Measurements from ENCODE around the gene BMS1. TPM values are rescaled to one million over a fixed set of nuclear protein-coding genes. Genes with fewer than 3 reads are reported as not detected.
"Not testable (repeated sequence)": the region's sequence is repeated elsewhere in the genome, so short reads cannot be mapped to it uniquely, and the experiment has no call there.

Gene BMS1
- total RNA-seq, 2 donors from 2014 or later = 8.0 to 8.6 TPM

DNA sequence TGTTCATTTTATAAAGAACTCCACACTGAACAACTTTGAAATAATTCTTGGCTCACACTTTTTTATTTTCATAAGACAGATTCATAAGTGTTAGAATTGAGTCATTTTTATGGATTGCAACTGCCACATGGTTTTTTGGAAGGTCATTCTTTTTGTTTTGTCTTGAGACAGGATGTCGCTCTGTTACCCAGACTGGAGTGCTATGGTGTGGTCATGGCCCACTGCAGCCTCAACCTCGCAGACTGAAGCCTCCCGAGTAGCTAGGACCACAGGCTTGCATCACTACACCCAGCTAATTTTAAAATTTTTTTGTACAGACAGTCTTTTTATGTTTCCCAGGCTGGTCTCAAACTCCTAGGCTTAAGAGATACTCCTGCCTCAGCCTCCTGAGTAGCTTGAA is 20.3 kb downstream of the BMS1 start:
- Histone ChIP-seq H3K4me1 (no peaks in the 10 kb centered on the region), H3K27me3 (no peaks in the 10 kb centered on the region), H3K27ac (no peak overlapping the region), H3K36me3 (replicated peaks in 1 of 2; ENCODE audit: insufficient read depth in 1 of 2, low read depth in 2 of 2) (peaks cover 9 to 44% of the 10 kb centered on the region in 2 donors), H3K4me3 (no peak overlapping the region), H3K9me3 (no peaks in the 10 kb centered on the region)
- WGBS, 2 donors = 84 to 89% methylated on average over 3 of the region's 3 CpGs
- DNase-seq = no peak
- intact Hi-C loops (cut with DNase I) = no loop called here
- no peak for TF ChIP-seq POLR2A (IDR thresholded peaks at IDR 0.05)
- TF ChIP-seq, protein P1, sequence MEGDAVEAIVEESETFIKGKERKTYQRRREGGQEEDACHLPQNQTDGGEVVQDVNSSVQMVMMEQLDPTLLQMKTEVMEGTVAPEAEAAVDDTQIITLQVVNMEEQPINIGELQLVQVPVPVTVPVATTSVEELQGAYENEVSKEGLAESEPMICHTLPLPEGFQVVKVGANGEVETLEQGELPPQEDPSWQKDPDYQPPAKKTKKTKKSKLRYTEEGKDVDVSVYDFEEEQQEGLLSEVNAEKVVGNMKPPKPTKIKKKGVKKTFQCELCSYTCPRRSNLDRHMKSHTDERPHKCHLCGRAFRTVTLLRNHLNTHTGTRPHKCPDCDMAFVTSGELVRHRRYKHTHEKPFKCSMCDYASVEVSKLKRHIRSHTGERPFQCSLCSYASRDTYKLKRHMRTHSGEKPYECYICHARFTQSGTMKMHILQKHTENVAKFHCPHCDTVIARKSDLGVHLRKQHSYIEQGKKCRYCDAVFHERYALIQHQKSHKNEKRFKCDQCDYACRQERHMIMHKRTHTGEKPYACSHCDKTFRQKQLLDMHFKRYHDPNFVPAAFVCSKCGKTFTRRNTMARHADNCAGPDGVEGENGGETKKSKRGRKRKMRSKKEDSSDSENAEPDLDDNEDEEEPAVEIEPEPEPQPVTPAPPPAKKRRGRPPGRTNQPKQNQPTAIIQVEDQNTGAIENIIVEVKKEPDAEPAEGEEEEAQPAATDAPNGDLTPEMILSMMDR (IDR thresholded peaks at IDR 0.05) = no peak
- no peak for ATAC-seq

DNA sequence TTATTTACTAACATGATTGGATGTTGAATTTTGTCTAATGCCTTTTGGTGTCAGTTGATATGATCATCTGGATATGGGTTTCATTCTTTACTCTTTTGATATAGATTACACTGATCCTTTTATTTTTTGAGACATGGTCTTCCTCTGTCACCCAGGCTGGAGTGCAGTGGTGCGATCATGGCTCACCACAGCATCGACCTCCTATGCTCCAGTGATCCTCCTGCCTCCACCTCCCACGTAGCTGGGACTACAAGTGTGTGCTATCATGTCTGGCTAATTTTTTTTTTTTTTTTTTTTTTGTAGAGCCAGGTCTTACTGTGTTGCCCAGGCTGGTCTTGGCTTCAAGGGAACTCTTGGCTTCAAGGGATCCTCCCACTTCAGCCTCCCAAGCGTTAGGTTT is 27.1 kb downstream of the BMS1 start:
- WGBS, 2 donors = 91 to 92% methylated on average over 4 of the region's 4 CpGs
- H3K27ac ChIP-seq = no peak overlapping the region
- no peak overlapping the region for H3K4me3 ChIP-seq
- ATAC-seq (no peak), DNase-seq (no peak)
- intact Hi-C loops (cut with DNase I) = no loop called here
- no peak for TF ChIP-seq POLR2A (IDR thresholded peaks at IDR 0.05)
- TF ChIP-seq, protein P1 (IDR thresholded peaks at IDR 0.05) = no peak
- H3K36me3 ChIP-seq (replicated peaks in 1 of 2; ENCODE audit: insufficient read depth in 1 of 2, low read depth in 2 of 2) = peaks cover 0 to 3% of the 10 kb centered on the region in 2 donors
- H3K27me3 ChIP-seq = no peaks in the 10 kb centered on the region
- no peaks in the 10 kb centered on the region for H3K9me3 ChIP-seq
- no peaks in the 10 kb centered on the region for H3K4me1 ChIP-seq

DNA sequence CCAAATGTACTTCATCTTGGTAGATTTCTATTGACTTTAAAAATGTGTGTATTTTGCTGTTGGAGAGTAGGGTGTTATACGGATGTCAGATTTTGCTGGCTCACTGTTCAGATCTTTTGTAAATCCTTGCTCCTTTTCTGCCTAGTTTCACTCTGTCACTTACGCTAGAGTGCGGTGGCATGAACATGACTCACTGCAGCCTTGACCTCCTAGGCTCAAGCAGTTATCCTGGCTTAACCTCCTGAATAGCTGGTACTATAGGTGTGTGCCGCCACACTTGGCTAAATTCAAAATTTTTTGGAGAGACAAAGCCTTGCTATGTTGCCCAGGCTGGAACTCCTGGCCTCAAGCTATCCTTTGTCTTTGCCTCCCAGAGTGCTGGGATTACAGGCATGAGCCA is 29.4 kb downstream of the BMS1 start:
- Histone ChIP-seq H3K27ac (no peak overlapping the region), H3K27me3 (no peaks in the 10 kb centered on the region), H3K36me3 (replicated peaks in 1 of 2; ENCODE audit: insufficient read depth in 1 of 2, low read depth in 2 of 2) (peaks cover 0 to 3% of the 10 kb centered on the region in 2 donors), H3K4me1 (no peaks in the 10 kb centered on the region), H3K4me3 (no peak overlapping the region), H3K9me3 (no peaks in the 10 kb centered on the region)
- TF ChIP-seq, protein P1 (IDR thresholded peaks at IDR 0.05) = no peak
- TF ChIP-seq POLR2A (IDR thresholded peaks at IDR 0.05) = no peak
- ATAC-seq (no peak), DNase-seq (no peak)
- intact Hi-C loops (cut with DNase I) = no loop called here
- WGBS, 2 donors = 96 to 98% methylated on average over 4 of the region's 4 CpGs

DNA sequence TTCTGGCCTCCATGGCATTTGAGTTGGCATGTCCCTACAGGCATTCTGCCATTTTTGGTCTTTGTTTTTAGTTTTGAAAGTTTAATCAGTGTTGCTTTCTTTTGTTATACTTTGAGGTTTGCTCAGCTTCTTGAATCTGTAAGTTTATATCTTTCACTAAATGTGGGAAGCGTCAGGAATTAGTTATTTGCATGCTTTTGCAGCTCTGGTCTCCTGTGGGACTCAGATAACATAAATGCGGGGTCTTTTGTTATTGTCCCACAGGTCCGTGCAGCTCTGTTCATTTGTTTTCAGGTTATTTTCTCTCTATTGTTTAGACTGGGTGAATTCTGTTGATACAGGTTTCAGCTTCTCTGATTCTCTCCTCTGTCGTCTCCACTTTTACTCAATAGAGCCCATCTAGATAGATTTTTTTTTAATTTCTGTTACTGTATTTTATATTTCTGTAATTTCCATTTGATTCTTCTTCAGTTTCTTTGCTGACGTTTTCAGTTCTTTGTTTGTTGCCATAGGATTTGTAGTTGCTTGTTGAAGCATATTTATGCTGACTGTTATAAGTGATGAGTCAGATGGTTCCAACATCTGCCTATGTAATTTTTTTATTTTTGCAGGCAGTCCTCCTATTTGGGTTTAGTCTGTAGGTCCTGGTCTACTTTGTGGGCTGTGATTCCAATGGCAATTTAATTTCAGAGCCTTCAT is 31.5 kb downstream of the BMS1 start:
- H3K4me3 ChIP-seq; H3K36me3 ChIP-seq (replicated peaks in 1 of 2; ENCODE audit: insufficient read depth in 1 of 2, low read depth in 2 of 2); H3K27ac ChIP-seq; intact Hi-C loops (cut with DNase I); DNase-seq; H3K9me3 ChIP-seq; ATAC-seq; H3K4me1 ChIP-seq; H3K27me3 ChIP-seq: not testable (repeated sequence)
- 96 to 98% methylated on average over 5 of the region's 5 CpGs for WGBS, 2 donors

DNA sequence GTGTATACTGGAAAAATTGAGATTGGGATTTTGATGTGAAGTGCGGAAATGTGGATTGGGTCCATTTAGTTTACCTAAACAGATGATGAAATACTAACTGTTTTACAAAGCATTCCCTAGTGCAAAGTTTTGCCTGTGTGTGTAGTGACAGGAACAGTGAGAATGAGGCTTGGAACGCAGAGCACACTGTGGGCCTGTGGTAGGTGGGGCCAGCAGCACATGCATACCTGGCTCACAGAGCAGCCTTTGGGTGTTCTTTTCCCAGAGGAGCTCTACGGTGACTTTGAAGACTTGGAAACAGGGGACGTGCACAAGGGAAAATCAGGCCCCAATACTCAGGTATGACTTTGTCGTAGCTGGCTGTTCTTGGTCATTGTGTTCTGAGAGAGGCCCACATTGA is 33.7 kb downstream of the BMS1 start:
- H3K4me3 ChIP-seq; H3K4me1 ChIP-seq; H3K27me3 ChIP-seq; H3K27ac ChIP-seq; H3K36me3 ChIP-seq (replicated peaks in 1 of 2; ENCODE audit: insufficient read depth in 1 of 2, low read depth in 2 of 2); H3K9me3 ChIP-seq; ATAC-seq; intact Hi-C loops (cut with DNase I); DNase-seq: not testable (repeated sequence)
- 84 to 96% methylated on average over 5 of the region's 5 CpGs for WGBS, 2 donors

DNA sequence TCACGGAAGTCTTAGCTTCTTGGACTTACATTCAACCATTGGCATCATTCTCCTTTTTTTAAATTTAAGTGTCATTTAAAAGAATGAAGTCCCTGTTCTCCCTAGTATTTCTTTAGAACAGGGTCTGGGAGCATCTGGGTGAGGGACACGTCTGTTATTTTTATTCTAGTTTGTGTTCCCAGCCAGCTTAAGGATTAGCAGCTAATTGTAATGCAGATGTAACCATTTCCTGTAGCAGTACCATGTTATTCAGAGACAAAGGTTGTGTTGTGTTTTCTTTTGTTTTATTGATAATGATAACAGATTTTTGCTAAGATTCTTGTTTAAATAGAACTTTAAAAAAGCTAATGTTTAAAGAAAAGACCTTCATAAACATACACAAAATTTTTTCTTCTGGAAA is 34.3 kb downstream of the BMS1 start:
- intact Hi-C loops (cut with DNase I) = no loop called here
- no peak overlapping the region for H3K4me3 ChIP-seq
- WGBS, 2 donors = 88 to 93% methylated on average over 2 of the region's 2 CpGs
- DNase-seq (no peak), ATAC-seq (no peak)
- no peaks in the 10 kb centered on the region for H3K4me1 ChIP-seq
- H3K36me3 ChIP-seq (replicated peaks in 1 of 2; ENCODE audit: insufficient read depth in 1 of 2, low read depth in 2 of 2) = peaks cover 0 to 7% of the 10 kb centered on the region in 2 donors
- no peaks in the 10 kb centered on the region for H3K9me3 ChIP-seq
- no peak overlapping the region for H3K27ac ChIP-seq
- no peaks in the 10 kb centered on the region for H3K27me3 ChIP-seq
- TF ChIP-seq POLR2A (IDR thresholded peaks at IDR 0.05) = no peak
- TF ChIP-seq, protein P1 (IDR thresholded peaks at IDR 0.05) = no peak

DNA sequence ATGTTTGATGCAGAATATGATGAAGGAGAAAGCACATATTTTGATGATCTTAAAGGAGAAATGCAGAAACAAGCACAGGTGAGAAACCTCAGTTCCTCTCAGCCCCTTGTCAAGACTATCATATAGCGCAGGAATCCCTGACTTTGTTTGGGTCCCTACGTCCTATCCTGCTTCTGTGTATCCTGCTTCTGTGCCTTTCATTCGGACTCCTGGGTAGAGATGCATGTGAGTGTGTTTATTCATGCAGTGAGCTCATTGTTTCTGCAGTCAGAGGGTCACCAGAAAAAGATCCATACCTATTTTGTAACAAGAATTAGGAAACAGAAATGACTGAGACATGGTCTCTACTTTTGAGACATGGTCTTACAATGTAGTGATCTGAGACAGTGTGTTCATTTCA is 34.8 kb downstream of the BMS1 start:
- H3K36me3 ChIP-seq (replicated peaks in 1 of 2; ENCODE audit: insufficient read depth in 1 of 2, low read depth in 2 of 2); ATAC-seq; H3K9me3 ChIP-seq; H3K27ac ChIP-seq; H3K27me3 ChIP-seq; H3K4me1 ChIP-seq; intact Hi-C loops (cut with DNase I); DNase-seq; H3K4me3 ChIP-seq: not testable (repeated sequence)
- WGBS, 2 donors = 86 to 87% methylated on average over 3 of the region's 3 CpGs

DNA sequence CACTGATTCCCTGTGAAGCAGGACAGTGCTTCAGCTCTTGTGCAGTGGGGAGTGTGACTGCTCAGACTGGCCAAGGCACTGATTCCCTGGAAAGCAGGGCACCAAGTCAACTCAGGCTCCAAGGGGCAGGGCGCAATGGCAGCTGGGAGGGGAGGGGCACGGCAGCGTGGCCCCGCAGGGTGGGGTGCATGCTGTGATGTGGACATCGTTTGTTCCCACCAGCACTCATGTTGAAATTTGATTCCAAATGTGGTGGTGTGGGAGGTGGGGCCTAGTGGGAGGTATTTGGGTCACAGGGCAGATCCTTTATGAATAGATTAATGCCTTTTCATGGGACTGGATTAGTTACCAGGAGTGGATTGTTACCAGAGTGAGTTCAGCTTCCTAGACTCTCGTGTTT is 44.2 kb downstream of the BMS1 start:
- 82 to 89% methylated on average over 6 of the region's 6 CpGs for WGBS, 2 donors
- peaks cover 8 to 35% of the 10 kb centered on the region in 2 donors for H3K36me3 ChIP-seq (replicated peaks in 1 of 2; ENCODE audit: insufficient read depth in 1 of 2, low read depth in 2 of 2)
- intact Hi-C loops (cut with DNase I) = not testable (repeated sequence)

More for the DNA sequence above, 44.2 kb downstream of the BMS1 start:
- H3K4me1 ChIP-seq, DNase-seq, H3K27me3 ChIP-seq, H3K27ac ChIP-seq, ATAC-seq, H3K9me3 ChIP-seq, H3K4me3 ChIP-seq: not testable (repeated sequence)

Measured in body of pancreas (tissue), 4 donors.